GM18508 (cell line): ENCODE results near the gene TAF5L.
"Not testable (repeated sequence)": the region's sequence is repeated elsewhere in the genome, so short reads cannot be mapped to it uniquely, and the experiment has no call there.

Experiments used
- ATAC-seq: cut with Tn5 transposase; IDR thresholded peaks from one replicate; pipeline ENCODE4 v1.9.1; 2021; ENCODE audit warnings: moderate number of reproducible peaks; ENCODE audit not compliant: insufficient read depth, unreplicated experiment

TAF5L gene

GRCh38 chr1:229643996-229644745 is 18.2 kb upstream of the TAF5L start:
- no peak for ATAC-seq

DNA sequence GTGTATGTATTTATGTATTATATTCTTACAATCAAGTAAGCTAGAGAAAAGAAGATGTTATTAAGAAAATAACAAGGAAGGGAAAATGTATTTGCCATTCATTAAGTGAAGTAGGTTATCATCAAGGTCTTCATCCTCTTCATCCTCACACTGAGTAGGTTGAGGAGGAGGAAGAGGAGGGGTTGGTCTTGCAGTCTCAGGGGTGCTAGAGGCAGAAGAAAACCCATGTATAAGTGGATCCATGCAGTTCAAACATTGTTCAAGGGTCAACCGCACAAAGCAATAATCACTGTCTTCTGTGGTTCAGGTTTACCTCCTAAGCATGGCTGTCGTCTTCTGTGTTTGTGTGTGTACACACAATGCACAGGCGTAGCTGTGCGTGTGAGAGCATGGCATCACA is 17.0 kb upstream of the TAF5L start:
- no peak for ATAC-seq

GRCh38 chr1:229642376-229642775 is 16.5 kb upstream of the TAF5L start:
- ATAC-seq = no peak

DNA sequence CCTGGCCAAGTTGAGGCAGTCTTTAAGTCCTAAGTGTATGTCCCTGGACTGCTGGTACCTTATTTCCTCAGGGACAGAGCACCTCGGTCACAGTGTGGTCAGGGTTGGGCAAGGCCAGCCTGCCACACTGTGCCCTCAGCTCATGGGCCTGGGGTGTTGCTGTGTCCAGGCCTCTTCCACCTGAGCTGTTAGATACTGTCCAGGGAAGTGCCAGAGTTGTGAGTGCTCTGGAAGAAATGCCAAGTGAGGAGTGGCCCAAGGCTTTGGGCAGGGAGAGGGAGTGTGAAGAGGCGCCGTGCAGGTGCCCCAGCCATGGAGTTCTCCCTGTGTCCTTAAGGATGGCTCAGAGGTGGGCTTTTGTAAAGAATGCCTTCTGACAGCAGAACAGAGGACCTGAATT is 15.4 kb upstream of the TAF5L start:
- no peak for ATAC-seq

- no peak for ATAC-seq
Observed at GRCh38 chr1:229640455-229640854, 14.5 kb upstream of the TAF5L start.

GRCh38 chr1:229637746-229638145 is 11.8 kb upstream of the TAF5L start:
- no peak for ATAC-seq

GRCh38 chr1:229636042-229636441 is 10.1 kb upstream of the TAF5L start:
- ATAC-seq = no peak

DNA sequence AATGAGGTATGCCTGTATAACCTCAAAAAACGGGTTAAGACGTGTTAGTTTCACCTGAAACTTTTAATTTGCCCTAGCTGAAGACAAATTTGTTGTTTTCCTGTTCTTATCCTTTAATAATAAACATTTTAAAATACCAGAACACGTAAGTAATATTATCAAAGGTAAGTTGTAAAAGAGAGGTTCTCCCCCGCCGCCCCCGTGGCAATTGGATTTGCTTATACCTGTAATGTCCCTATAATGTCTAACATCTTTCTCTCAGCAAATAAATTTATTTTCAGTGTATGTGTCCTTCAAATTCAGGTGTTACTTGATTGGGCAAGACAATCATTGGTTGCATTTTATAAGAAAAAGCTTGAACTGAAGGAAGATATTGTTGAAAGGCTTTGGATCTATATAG is 6.0 kb upstream of the TAF5L start:
- no peak for ATAC-seq

DNA sequence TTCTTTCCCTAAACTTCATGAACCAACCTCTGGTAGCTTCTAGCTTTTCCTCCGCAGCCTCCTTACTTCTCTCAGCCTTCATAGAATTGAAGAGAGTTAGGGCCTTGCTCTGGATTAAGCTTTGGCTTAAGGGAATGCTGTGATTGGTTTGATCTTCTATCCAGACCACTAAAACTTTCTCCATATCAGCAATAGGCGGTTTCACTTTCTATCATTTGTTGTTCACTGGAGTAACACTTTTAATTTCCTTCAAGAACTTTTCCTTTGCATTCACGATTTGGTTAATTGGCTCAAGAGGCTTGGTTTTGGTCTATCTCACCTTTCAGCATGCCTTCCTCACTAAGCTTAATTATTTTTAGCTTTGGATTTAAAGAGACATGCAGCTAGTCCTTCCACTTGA is 5.2 kb upstream of the TAF5L start:
- no peak for ATAC-seq

DNA sequence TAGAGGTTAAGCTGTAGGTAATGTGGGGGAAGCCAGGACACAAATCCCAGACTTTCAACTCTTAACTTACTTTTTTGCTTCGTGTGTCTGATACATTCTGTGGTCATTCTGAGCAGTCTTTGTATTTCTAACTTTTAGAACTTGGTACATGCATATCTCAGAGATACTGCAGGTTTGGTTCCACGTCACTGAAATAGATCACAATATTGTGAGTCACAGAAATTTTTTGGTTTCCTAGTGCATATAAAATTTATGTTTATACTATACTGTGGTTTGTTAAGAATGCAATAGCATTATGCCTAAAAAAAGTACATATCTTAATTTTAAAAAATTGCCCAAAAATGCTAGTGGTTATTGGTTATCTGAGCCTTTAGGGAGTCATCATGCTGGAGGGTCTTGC is 3.3 kb upstream of the TAF5L start:
- ATAC-seq = no peak

DNA sequence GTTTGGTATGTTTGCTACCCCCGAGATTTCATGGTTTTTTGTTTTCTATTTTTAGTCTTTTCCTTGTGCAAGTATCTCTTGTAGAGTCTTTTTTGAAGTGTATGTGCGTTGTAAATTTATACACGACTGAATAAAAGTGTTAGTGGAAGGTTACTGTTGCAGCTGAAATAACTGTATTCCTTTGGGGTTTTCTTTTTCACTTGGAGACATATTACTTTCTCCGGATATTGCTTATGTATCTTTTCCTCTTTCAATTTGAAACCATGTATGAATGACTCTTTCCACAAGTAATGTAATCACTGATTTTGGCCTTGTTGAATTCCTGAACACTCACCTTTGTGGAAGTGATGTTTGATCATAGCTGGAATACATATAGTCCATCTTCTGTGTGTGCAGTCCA is 1.1 kb upstream of the TAF5L start:
- no peak for ATAC-seq

GRCh38 chr1:229625071-229625914 is 629 bp downstream of the TAF5L start:
- no peak for ATAC-seq

GRCh38 chr1:229624521-229625070 is 1.3 kb downstream of the TAF5L start:
- no peak for ATAC-seq

DNA sequence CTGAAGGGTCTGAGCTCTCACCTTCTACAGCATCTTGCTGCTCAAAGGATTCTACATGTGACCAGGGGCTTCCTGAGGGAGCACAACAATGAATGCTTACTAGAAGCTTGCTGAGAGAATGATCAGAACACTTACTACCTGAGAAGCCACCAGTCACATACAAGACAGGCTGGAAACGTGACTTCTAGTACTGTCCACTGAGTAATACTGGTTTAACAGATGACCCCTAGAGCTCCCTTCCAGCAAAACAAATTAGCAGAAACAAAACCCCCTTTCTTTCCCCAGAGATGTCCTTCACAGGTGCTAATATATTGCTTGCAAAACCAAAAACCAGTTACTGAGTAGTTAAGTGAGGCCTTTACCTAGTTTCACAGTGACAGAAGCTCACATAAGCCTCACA is 2.1 kb downstream of the TAF5L start:
- no peak for ATAC-seq

DNA sequence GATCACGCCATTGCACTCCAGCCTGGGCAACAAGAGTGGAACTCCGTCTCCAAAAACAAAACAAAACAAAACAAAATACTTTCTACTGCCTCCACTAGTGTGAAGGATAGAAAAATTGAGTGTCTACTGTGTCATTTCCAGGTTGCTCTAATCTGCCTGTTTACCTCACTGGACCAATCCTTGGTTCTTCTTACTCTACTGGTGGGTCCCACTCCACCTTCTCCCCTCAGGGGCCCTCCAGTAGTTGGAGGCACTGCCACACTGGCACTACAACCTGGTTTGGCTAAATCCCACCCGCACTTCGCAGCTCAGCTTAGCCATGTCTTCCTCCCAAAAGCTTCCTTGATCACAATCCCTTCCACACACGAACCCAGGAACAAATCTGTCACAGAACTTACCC is 2.7 kb downstream of the TAF5L start:
- ATAC-seq = no peak

DNA sequence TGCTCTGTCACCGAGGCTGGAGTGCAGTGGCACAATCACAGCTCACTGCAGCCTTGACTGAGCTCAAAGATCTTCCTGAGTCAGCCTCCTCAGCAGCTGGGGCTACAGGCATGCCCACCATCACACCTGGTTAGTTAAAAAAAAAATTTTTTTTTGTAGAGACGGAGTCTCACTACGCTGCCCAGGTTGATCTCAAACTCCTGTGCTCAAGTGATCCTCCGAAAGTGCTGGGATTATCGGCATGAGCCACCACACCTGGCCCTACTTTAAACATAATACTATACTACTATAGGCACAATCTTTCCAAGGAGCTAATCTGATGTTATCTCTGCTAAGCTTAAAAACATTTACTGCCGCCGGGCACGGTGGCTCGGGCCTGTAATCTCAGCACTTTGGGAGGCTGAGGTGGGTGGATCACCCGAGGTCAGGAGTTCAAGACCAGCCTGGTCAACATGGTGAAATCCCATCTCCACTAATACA is 3.2 kb downstream of the TAF5L start:
- not testable (repeated sequence) for ATAC-seq

GRCh38 chr1:229621663-229622062 is 4.3 kb downstream of the TAF5L start:
- no peak for ATAC-seq

DNA sequence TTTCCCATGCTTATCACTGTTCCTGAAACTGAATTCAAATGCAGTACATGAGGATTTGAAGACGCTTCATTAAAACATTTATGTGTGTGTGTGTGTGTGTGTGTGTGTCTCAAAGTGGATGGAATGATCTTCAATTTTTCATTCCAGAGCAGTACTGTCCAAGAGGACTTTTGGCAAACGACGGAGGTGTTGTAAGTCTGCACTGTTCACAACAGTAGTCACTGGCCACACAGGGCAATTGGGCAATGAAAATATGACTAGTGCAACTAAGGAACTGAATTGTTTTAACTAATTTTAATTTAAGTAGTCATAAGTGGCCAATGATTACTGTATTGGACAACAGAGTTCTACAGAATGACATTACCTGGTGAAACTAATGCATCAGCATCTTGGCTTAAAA is 5.0 kb downstream of the TAF5L start:
- no peak for ATAC-seq

DNA sequence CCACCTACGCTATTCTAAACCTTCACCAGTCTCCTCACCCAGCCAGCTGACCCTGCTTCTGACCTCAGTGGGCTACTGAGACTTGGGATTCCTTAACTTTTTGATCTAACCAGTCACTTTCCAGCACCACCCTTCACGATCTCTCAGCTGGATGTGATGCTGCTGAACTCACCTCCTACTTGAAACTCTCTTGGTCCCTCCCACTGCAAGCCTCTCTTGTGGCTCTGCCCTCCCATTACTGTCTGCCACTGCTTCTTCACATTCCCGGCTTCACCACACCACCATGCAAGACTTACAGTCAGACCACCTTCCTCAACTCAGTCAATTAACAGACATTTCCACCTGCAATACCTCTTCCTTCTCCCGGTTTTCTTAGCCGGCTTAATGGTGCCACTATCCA is 6.3 kb downstream of the TAF5L start:
- no peak for ATAC-seq

- ATAC-seq = no peak
Observed at GRCh38 chr1:229619002-229619401, 6.9 kb downstream of the TAF5L start.

GRCh38 chr1:229617351-229618100 is 8.4 kb downstream of the TAF5L start:
- ATAC-seq = no peak
